Lower leg skin (tissue), 3 donors: ENCODE measurements around the gene STXBP6.

Experiments
- CTCF ChIP-seq, 3 donors: fragments of 450-650 bp; IDR thresholded peaks; one replicate each; pipeline ENCODE4 v1.5.1; 2016; ENCODE audit warnings: antibody characterized with exemption in 3 of 3, mild to moderate bottlenecking in 3 of 3, moderate library complexity in 2 of 3
- POLR2A ChIP-seq, 2 donors: fragments of 450-650 bp; IDR thresholded peaks; one replicate each; pipeline ENCODE4 v1.6.1; 2016 to 2017; ENCODE audit warnings: antibody characterized with exemption in 2 of 2, mild to moderate bottlenecking in 1 of 2, moderate library complexity in 1 of 2

DNA sequence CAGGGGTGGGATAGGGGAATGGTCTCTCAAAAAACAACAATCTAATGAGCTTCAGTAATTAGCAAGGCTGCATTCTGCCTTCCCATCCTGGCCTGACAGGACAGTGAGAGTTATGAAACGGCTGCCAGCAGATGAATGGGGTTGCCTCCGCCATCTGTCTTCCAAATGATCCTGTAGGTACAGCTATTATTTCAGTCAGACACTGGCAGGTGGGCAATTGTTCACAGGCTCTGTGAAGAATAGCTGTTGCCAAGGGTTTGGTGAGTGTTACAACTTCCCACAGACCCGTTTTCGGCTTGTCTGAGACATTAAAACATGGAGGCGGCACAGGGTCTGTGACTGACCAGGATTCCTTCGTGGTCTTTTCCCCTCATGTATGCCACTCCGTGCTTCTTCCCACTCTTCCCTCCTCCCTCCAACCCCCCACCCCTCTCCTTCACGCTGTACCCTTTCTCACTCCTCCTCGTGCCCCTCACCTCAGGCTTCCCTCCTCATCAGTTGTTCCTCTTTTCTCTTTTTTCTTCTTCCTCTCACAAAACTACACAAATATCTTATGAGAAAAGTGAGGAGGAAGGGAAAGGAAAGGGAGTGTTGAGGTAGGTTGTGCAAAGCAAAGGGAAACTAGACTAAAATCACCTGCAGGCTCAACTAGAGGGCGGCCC, 255.2 kb downstream of the STXBP6 start:
- TF ChIP-seq CTCF (IDR thresholded peaks at IDR 0.05) (no peak), POLR2A (IDR thresholded peaks at IDR 0.05) (no peak)
